ENCODE results near the gene NTN1.

Gene NTN1

DNA sequence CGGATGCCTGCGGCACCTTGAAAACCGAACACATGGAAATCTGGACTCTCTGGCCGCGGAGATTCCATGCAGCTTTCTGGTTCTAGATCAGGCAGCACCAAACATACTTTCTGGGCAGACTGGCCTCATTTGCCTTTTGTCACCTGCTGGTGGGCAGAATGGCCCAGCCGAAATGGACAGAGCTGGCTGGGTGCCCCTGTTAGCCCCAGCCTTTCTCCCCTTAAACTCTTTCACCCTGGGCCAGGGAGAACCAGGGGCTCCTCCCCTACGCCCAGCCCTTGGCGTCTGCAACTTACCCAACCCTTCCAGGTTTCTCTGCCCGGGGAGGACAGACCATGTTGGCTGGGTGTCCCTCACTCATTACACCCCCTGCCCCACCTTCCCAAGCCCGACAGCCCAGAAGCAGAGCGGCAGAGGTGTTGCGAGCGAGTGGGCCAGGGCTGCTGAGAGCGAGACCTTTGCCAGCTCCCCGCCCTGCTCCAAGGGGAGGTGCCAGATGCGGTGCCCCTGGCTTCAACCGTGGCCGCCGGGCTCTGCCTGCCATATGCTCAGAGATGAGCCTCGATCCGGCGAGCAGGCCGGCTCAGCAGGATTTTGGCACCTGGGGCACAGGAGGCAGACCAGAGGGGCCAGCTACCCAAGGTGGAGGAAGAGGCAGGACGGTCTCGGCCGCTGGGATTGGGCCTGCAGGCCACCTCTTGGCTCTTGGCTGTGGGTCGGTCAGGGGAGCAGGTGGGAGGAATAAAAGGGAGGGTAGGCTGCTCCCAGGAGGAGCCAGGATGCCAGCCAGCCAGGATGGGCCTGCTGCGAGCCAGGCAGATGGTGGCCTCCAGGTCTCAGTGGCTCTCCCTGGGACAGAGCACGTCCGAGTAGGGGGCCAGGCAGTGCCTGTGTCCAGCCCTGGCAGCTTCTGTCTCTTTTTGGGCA lies 191.3 kb downstream of the NTN1 start:
- TF ChIP-seq, protein P1, sequence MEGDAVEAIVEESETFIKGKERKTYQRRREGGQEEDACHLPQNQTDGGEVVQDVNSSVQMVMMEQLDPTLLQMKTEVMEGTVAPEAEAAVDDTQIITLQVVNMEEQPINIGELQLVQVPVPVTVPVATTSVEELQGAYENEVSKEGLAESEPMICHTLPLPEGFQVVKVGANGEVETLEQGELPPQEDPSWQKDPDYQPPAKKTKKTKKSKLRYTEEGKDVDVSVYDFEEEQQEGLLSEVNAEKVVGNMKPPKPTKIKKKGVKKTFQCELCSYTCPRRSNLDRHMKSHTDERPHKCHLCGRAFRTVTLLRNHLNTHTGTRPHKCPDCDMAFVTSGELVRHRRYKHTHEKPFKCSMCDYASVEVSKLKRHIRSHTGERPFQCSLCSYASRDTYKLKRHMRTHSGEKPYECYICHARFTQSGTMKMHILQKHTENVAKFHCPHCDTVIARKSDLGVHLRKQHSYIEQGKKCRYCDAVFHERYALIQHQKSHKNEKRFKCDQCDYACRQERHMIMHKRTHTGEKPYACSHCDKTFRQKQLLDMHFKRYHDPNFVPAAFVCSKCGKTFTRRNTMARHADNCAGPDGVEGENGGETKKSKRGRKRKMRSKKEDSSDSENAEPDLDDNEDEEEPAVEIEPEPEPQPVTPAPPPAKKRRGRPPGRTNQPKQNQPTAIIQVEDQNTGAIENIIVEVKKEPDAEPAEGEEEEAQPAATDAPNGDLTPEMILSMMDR (IDR thresholded peaks at IDR 0.05), result no peak
- Histone ChIP-seq H3K27ac (no peak overlapping the region), H3K4me3 (no peak overlapping the region)
- no peak for DNase-seq (ENCODE audit: low spot score)

DNA sequence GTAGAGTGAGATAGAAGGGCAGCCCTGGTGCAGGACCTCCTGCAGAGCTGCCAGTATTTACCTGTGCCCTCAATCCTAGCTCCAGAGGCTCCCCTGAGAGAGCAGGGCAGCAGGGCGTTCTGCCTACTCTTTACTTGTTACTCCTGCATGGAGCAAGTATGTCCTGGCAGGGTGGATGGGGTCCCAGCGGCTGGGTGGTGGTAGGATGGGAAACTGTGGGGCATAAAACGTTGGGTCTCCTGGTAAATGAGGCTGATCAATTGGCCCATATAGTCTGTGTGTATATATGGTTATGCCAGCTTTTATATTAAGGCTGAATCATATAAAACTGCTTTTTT lies 192.0 kb downstream of the NTN1 start:
- H3K4me3 ChIP-seq, result no peak overlapping the region
- no peak for DNase-seq (ENCODE audit: low spot score)
- H3K27ac ChIP-seq, result no peak overlapping the region
- TF ChIP-seq, protein P1 (IDR thresholded peaks at IDR 0.05), result no peak

DNA sequence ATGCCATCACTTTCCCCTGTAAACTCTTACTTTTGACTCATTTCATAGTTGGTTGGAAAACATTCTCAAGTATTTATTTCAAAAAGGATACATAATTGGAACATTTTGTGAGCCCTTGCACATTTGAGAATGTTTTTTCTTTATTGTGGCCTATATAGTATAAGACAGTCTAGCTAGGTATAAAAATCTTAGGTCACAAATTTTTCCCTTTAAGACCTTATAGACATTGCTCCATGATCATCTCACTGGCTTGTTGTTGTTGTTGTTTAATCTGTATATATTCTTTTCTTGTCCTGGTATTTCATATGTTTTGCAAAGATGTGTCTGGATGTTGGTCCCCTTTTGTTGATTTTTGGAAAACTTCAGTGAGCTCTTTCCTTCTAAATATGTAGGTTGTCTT lies 194.2 kb downstream of the NTN1 start:
- Histone ChIP-seq H3K27ac (no peak overlapping the region), H3K4me3 (no peak overlapping the region)
- no peak for DNase-seq (ENCODE audit: low spot score)
- TF ChIP-seq, protein P1 (IDR thresholded peaks at IDR 0.05), result no peak

DNA sequence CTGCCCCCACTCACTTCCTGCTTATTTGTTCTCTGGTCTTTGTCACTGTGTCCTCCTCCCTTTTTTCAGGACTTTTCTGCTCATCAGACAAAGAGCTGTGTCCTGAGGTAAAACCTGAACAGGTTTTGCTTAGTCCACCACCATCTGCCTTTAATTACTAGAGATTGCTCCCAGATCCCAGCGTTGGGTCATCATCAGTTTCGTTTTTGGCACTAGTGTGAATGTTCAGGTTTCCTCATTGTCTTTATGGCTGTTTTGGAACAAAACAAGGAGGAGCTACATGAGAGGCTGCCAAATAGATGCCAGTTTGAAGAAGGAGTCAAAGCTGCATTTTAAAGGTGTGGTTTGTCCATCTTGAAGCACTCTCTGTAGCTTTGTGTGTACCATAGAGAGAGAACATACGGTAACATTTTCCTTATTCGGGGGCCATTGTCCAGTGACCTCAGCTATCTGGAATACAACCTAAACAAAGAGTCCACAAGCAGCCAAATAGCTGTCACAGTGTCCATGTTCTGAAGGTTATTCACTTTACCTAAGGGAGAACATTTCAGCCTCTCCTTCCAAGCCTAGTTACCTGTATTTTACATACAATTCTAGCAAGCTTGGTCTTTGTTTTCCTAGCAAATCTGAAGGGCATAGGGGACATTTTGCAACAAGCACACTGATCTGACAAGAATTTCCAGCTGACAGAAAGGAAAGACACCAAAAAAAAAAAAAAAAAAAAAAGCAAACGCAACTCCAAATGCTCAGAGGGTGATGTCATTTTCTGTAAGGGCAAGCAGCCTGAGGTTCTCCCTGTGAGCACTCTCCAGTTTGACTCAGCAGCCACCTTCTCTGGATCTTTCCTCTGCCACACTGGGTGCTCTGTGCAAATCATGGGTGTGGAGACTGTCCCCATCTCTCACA lies 196.1 kb downstream of the NTN1 start:
- no peak overlapping the region for H3K27ac ChIP-seq
- no peak overlapping the region for H3K4me3 ChIP-seq
- no peak for DNase-seq (ENCODE audit: low spot score)
- TF ChIP-seq, protein P1 (IDR thresholded peaks at IDR 0.05), result no peak

DNA sequence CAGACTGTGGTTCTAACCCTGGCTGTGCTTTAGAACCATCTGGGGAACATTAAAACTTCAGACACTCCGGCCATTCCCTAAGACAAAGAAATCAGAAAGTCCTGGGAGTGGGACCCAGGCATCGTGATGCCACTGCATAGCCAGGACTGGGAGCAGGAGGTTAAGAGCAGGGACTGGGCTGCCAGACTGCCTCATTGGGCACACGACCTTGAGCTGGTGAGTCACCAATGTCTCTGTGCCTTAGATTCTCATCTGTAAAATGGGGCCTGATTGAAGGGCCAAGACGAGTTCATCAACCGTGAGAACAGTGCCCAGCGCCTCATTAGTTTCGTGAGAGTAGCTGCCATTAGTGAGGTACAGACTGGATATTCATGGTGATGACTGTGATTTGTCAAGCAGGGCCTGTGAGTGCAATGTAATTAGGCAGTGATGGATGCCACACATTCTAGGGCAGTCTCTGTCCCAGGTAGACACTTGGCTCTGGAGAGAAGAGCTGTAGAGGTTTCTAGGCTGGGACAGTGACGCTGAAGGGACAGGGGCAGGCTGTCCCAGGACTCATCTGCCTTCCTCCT lies 196.8 kb downstream of the NTN1 start:
- TF ChIP-seq, protein P1 (IDR thresholded peaks at IDR 0.05), result no peak
- no peak overlapping the region for H3K4me3 ChIP-seq
- no peak overlapping the region for H3K27ac ChIP-seq
- DNase-seq (ENCODE audit: low spot score), result no peak

DNA sequence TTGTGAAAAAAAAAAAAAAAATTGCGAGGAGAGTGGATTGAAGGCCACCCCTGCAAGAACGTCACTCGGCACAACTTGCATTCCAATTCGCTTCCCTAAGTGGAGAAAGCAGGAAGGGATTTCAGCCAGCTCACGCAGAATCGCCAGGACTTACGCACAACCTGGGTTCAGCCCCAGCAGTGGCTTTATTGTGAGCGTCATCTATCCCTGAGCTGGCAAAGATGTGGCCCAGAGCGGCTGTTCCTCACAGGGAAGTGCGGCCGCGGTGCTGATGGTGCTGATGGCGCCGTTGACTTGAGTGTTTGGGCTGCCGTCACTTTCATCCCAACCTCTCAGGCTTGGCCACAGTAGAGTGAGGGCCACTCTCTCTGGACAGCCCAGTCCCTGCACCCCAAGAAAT lies 197.6 kb downstream of the NTN1 start:
- TF ChIP-seq, protein P1 (IDR thresholded peaks at IDR 0.05), result no peak
- no peak overlapping the region for H3K4me3 ChIP-seq
- no peak for DNase-seq (ENCODE audit: low spot score)
- H3K27ac ChIP-seq, result no peak overlapping the region

Measured in coronary artery (tissue), 2 donors.